Measurements from ENCODE around the gene ATP5IF1. TPM values are rescaled to one million over a fixed set of nuclear protein-coding genes. Genes with fewer than 3 reads are reported as not detected.

Gene ATP5IF1
- total and polyA plus RNA-seq, 9 of the 15 experiments (the other 6 are each of a cell fraction or from before 2014, with no cell fraction given), result 292 to 1,422 (median 388) TPM

GRCh38 chr1:28235755-28236655 is at the start of gene ATP5IF1 (continued):
- peak; percentile 95 for TF ChIP-seq PKNOX1 (IDR thresholded peaks at IDR 0.05)
- TF ChIP-seq MNT (conservative IDR thresholded peaks at IDR 0.05), result peak; percentile 22 to 50; a peak in 1 of 4 replicates
- TF ChIP-seq ZNF398 (CRISPR knock-in tag; IDR thresholded peaks at IDR 0.05), result no peak
- no peak for TF ChIP-seq ZNF134 (CRISPR knock-in tag; conservative IDR thresholded peaks at IDR 0.05)
- TF ChIP-seq SRSF7 (optimal IDR thresholded peaks at IDR 0.05; ENCODE audit: low read depth, low read length), result no peak
- TF ChIP-seq, protein P1, sequence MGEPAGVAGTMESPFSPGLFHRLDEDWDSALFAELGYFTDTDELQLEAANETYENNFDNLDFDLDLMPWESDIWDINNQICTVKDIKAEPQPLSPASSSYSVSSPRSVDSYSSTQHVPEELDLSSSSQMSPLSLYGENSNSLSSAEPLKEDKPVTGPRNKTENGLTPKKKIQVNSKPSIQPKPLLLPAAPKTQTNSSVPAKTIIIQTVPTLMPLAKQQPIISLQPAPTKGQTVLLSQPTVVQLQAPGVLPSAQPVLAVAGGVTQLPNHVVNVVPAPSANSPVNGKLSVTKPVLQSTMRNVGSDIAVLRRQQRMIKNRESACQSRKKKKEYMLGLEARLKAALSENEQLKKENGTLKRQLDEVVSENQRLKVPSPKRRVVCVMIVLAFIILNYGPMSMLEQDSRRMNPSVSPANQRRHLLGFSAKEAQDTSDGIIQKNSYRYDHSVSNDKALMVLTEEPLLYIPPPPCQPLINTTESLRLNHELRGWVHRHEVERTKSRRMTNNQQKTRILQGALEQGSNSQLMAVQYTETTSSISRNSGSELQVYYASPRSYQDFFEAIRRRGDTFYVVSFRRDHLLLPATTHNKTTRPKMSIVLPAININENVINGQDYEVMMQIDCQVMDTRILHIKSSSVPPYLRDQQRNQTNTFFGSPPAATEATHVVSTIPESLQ (CRISPR knock-in tag; IDR thresholded peaks at IDR 0.05), result peak; percentile 90
- TF ChIP-seq CREB1 (IDR thresholded peaks at IDR 0.05), result peak; percentile 87
- peak; percentile 88 for TF ChIP-seq CREB1 (CRISPR knock-in tag; IDR thresholded peaks at IDR 0.05)
- TF ChIP-seq IRF9 (tag; IDR thresholded peaks at IDR 0.05), result no peak
- TF ChIP-seq, protein P2, sequence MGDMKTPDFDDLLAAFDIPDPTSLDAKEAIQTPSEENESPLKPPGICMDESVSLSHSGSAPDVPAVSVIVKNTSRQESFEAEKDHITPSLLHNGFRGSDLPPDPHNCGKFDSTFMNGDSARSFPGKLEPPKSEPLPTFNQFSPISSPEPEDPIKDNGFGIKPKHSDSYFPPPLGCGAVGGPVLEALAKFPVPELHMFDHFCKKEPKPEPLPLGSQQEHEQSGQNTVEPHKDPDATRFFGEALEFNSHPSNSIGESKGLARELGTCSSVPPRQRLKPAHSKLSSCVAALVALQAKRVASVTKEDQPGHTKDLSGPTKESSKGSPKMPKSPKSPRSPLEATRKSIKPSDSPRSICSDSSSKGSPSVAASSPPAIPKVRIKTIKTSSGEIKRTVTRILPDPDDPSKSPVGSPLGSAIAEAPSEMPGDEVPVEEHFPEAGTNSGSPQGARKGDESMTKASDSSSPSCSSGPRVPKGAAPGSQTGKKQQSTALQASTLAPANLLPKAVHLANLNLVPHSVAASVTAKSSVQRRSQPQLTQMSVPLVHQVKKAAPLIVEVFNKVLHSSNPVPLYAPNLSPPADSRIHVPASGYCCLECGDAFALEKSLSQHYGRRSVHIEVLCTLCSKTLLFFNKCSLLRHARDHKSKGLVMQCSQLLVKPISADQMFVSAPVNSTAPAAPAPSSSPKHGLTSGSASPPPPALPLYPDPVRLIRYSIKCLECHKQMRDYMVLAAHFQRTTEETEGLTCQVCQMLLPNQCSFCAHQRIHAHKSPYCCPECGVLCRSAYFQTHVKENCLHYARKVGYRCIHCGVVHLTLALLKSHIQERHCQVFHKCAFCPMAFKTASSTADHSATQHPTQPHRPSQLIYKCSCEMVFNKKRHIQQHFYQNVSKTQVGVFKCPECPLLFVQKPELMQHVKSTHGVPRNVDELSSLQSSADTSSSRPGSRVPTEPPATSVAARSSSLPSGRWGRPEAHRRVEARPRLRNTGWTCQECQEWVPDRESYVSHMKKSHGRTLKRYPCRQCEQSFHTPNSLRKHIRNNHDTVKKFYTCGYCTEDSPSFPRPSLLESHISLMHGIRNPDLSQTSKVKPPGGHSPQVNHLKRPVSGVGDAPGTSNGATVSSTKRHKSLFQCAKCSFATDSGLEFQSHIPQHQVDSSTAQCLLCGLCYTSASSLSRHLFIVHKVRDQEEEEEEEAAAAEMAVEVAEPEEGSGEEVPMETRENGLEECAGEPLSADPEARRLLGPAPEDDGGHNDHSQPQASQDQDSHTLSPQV (IDR thresholded peaks at IDR 0.05), result 0 out of 2 replicates have a peak, but pooled peaks have one; percentile 5
- TF ChIP-seq E2F6 (IDR thresholded peaks at IDR 0.05; ENCODE audit: borderline replicate concordance in 1 of 2, extremely low read depth in 1 of 2, insufficient read depth in 1 of 2, insufficient read length in 1 of 2, low read depth in 1 of 2, low read length in 1 of 2, poor library complexity in 1 of 2, severe bottlenecking in 1 of 2), result peak; percentile 48 to 58

Measured in K562 (cell line).